Stomach (tissue), 9 donors: ENCODE measurements around the gene RPL15. TPM values are rescaled to one million over a fixed set of nuclear protein-coding genes. Genes with fewer than 3 reads are reported as not detected.

Experiments
- DNase-seq, 2 donors: peaks; one replicate each; pipeline versions ENCODE4 v3.0.0 to v3.0.0-alpha.2; 2013 to 2019
- H3K27ac ChIP-seq, 5 donors: fragments of 200-600 bp in 4 of 5; sonication (generic) in 4 of 5; one replicate each; pipeline ENCODE4 v1.5.1; 2013 to 2019; ENCODE audit warnings: mild to moderate bottlenecking in 1 of 5, moderate library complexity in 1 of 5
- H3K27me3 ChIP-seq, 3 donors: fragments of 200-600 bp; sonication (generic); one replicate each; pipeline ENCODE4 v1.5.1; 2017 to 2019; ENCODE audit warnings: mixed run types in 1 of 3
- H3K36me3 ChIP-seq, 4 donors: fragments of 200-600 bp; sonication (generic); 1 replicate in 3 of 4; 2 replicates in 1 of 4; pipeline ENCODE4 v1.5.1; 2016 to 2019
- H3K4me1 ChIP-seq, 4 donors: fragments of 200-600 bp; sonication (generic); one replicate each; pipeline ENCODE4 v1.5.1; 2016 to 2019
- H3K4me3 ChIP-seq, 4 donors: fragments of 200-600 bp; sonication (generic) in 3 of 4; one replicate each; pipeline ENCODE4 v1.5.1; 2016 to 2019; ENCODE audit warnings: mild to moderate bottlenecking in 1 of 4
- H3K9me3 ChIP-seq, 4 donors: fragments of 200-600 bp; sonication (generic); one replicate each; pipeline ENCODE4 v1.5.1; 2016 to 2019
- CTCF ChIP-seq, 7 experiments: fragments of 450-650 bp in 4 of 7; fragments of 200-600 bp in 3 of 7; sonication (generic) in 3 of 7; IDR thresholded peaks; one replicate each; pipeline ENCODE4 v1.5.1; 2016 to 2019; ENCODE audit warnings: antibody characterized with exemption in 7 of 7, control low read depth in 2 of 7, mild to moderate bottlenecking in 1 of 7
- EP300 ChIP-seq: sonication (generic); formaldehyde crosslinking; IDR thresholded peaks from one replicate; pipeline ENCODE4 v1.6.1; 2017; ENCODE audit warnings: antibody characterized with exemption
- POLR2A ChIP-seq, 4 donors: fragments of 450-650 bp; IDR thresholded peaks; one replicate each; pipeline ENCODE4 v1.6.1; 2016; ENCODE audit warnings: antibody characterized with exemption in 4 of 4, control low read depth in 2 of 4, mild to moderate bottlenecking in 1 of 4, moderate library complexity in 1 of 4
- POLR2AphosphoS5 ChIP-seq, 3 donors: sonication (generic); formaldehyde crosslinking; IDR thresholded peaks; one replicate each; pipeline ENCODE4 v1.6.1; 2016; ENCODE audit warnings: antibody characterized with exemption in 3 of 3
- WGBS, 5 donors: extraction: QIAGEN DNeasy Blood & Tissue Kit in 3 of 5; methylation state at CpG; one replicate each; pipeline versions ENCODE4 v1.1.5 to v1.1.7; 2013 to 2018; 5-methylcytosine and 5-hydroxymethylcytosine counted together
- intact Hi-C: fragments of 100-400 bp; cut with DNase I; formaldehyde crosslinking; loops from one replicate; pipeline ENCODE4 v1.15.1; 2023; ENCODE audit warnings: low total_unique reads
- polyA plus RNA-seq, 3 donors: library from polyadenylated mRNA; stranded (reverse); fragments of 200-250 nt; gene quantifications; one replicate each; pipeline ENCODE4 v1.2.3, GENCODE V29; 2013
- total RNA-seq, 5 donors: library from RNA; depleted of rRNA; stranded (reverse); fragments of >200 nt; gene quantifications; one replicate each; pipeline versions ENCODE4 v1.1.0 to v1.2.3, GENCODE V29; 2014 to 2016
- donor health status: healthy with polysubstance abuse.
- donor health status: Bipolar disorder and iron deficiency.
- donor health status: healthy.

Gene RPL15
- total and polyA plus RNA-seq, 8 donors, result 121 to 4,768 (median 2,688) TPM

DNA sequence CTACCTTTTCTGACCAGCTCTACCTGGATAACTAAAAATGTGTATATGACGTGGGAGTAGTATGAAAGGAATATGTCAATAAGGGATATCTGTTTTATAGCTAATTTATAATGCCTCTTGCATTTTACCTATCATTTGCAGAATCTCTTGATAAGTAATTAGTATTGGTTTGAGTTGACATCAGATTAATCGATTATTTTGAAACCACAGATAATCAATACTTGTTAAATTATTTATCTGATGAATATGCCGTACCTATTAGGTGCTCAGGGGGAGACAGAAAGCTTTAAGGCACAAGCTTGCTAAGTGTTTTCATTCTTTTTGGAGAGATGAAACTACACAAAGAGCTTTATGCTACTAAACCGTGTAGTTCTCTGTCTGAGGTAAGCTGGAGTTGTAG, 52.5 kb downstream of the RPL15 start:
- H3K9me3 ChIP-seq, result no peaks in the 10 kb centered on the region
- intact Hi-C loops, result no loop called here
- no peak for TF ChIP-seq POLR2A (IDR thresholded peaks at IDR 0.05)
- TF ChIP-seq POLR2AphosphoS5 (IDR thresholded peaks at IDR 0.05), result no peak
- no peak for TF ChIP-seq EP300
- no peak for TF ChIP-seq CTCF (IDR thresholded peaks at IDR 0.05)
- peaks cover 0 to 31% (median 8%) of the 10 kb centered on the region in 4 donors for H3K4me1 ChIP-seq
- WGBS, 5 donors, result 89 to 95% (median 92%) methylated on average over 4 of the region's 4 CpGs
- no peak for DNase-seq
- peaks cover 15 to 87% (median 77%) of the 10 kb centered on the region in 4 donors for H3K36me3 ChIP-seq
- H3K4me3 ChIP-seq, result no peak overlapping the region
- no peak overlapping the region for H3K27ac ChIP-seq
- no peaks in the 10 kb centered on the region for H3K27me3 ChIP-seq

Other genes starting within 250 kb of the RPL15 start
- gene UBE2E1, start 111.2 kb upstream of the RPL15 start, total RNA-seq, result 100 to 1,000 TPM in 2 of 5 donors, 10 to 100 TPM in 2, 1 to 10 TPM in 1; 3.2 to 226 (median 76.4) TPM
- gene UBE2E1, start 111.2 kb upstream of the RPL15 start, polyA plus RNA-seq, result 100 to 1,000 TPM in 1 of 3 donors, 10 to 100 TPM in 2; 73.9 to 105 (median 79.7) TPM
- 10 to 100 TPM in 2 of 5 donors, 1 to 10 TPM in 1, under 1 TPM in 1, not detected in 1; 0.87 to 18.3 (median 8.9) TPM for gene NKIRAS1, start 142 bp upstream of the RPL15 start, total RNA-seq
- 1 to 10 TPM; 5.9 to 9.6 (median 7.6) TPM for gene NKIRAS1, start 142 bp upstream of the RPL15 start, polyA plus RNA-seq
- gene NR1D2, start 28.2 kb downstream of the RPL15 start, total RNA-seq, result 100 to 1,000 TPM in 1 of 5 donors, 10 to 100 TPM in 3, 1 to 10 TPM in 1; 9.8 to 105 (median 35.1) TPM
- 10 to 100 TPM in 1 of 3 donors, 1 to 10 TPM in 2; 5.5 to 23.2 (median 9.1) TPM for gene NR1D2, start 28.2 kb downstream of the RPL15 start, polyA plus RNA-seq